MM.1S (cell line): ENCODE measurements around the gene RTN4R.

ENCODE experiments used
- DNase-seq: peaks from one replicate; pipeline ENCODE4 v3.0.0-alpha.2; 2015
- H2AFZ ChIP-seq: fragments of 300-600 bp; sonication (generic); 2 replicates; pipeline ENCODE4 v1.6.0; 2016; ENCODE audit warnings: antibody characterized with exemption, low read length
- H3F3A ChIP-seq: fragments of 300-600 bp; sonication (generic); 2 replicates; pipeline ENCODE4 v1.6.1; 2016; ENCODE audit warnings: mild to moderate bottlenecking, antibody characterized with exemption, low read length, moderate library complexity, mixed read lengths; ENCODE audit not compliant: insufficient read depth
- H3K27ac ChIP-seq: fragments of 300-600 bp; sonication (generic); 2 replicates; pipeline ENCODE4 v1.5.1; 2016; ENCODE audit warnings: mild to moderate bottlenecking, low read length
- H3K27me3 ChIP-seq: fragments of 300-600 bp; sonication (generic); replicated peaks from 2 replicates; pipeline ENCODE4 v1.6.0; 2016; ENCODE audit warnings: low read length; ENCODE audit not compliant: insufficient read depth
- H3K36me3 ChIP-seq: fragments of 300-600 bp; sonication (generic); replicated peaks from 2 replicates; pipeline ENCODE4 v1.6.1; 2016; ENCODE audit warnings: mild to moderate bottlenecking, low read length, mixed read lengths; ENCODE audit not compliant: insufficient read depth
- H3K4me1 ChIP-seq: fragments of 300-600 bp; sonication (generic); 2 replicates; pipeline ENCODE4 v1.6.1; 2016; ENCODE audit warnings: low read length, mixed read lengths
- H3K4me2 ChIP-seq: fragments of 300-600 bp; sonication (generic); 2 replicates; pipeline ENCODE4 v1.6.0; 2016; ENCODE audit warnings: low read depth, low read length
- H3K4me3 ChIP-seq: fragments of 300-600 bp; sonication (generic); 2 replicates; pipeline ENCODE4 v1.5.1; 2016; ENCODE audit warnings: low read length, mixed read lengths
- H3K79me2 ChIP-seq: fragments of 300-600 bp; sonication (generic); 2 replicates; pipeline ENCODE4 v1.6.1; 2016; ENCODE audit warnings: mixed run types, low read length, mixed read lengths
- H3K9ac ChIP-seq: fragments of 300-600 bp; sonication (generic); 2 replicates; pipeline ENCODE4 v1.6.1; 2016; ENCODE audit warnings: low read length, mixed read lengths
- H3K9me2 ChIP-seq: fragments of 300-600 bp; sonication (generic); replicated peaks from 2 replicates; pipeline ENCODE4 v1.6.1; 2016; ENCODE audit warnings: mild to moderate bottlenecking, low read length, mixed read lengths; ENCODE audit not compliant: insufficient read depth
- H3K9me3 ChIP-seq: fragments of 300-600 bp; sonication (generic); replicated peaks from 2 replicates; pipeline ENCODE4 v1.6.1; 2016; ENCODE audit warnings: mild to moderate bottlenecking, low read length, mixed read lengths; ENCODE audit not compliant: insufficient read depth
- H4K20me1 ChIP-seq: fragments of 300-600 bp; sonication (generic); 2 replicates; pipeline ENCODE4 v1.6.1; 2016; ENCODE audit warnings: mild to moderate bottlenecking, low read length, moderate library complexity, mixed read lengths; ENCODE audit not compliant: insufficient read depth
- CTCF ChIP-seq: fragments of 300-600 bp; sonication (generic); IDR thresholded peaks from 2 replicates; pipeline ENCODE4 v1.5.1; 2016; ENCODE audit warnings: antibody characterized with exemption, low read length, mixed read lengths
- EZH2 ChIP-seq: fragments of 300-600 bp; sonication (generic); optimal IDR thresholded peaks from 2 replicates; pipeline ENCODE3; 2017; ENCODE audit warnings: low read depth, mild to moderate bottlenecking, antibody characterized with exemption, low read length, mixed read lengths
- EZH2phosphoT487 ChIP-seq: fragments of 300-600 bp; sonication (generic); IDR thresholded peaks from 2 replicates; pipeline ENCODE4 v1.6.1; 2018; ENCODE audit warnings: antibody characterized with exemption, low read length

Gene RTN4R

GRCh38 chr22:20193761-20194494 lies 74.2 kb downstream of the RTN4R start:
- Histone ChIP-seq H3K4me3 (no peak overlapping the region), H3K27ac (no peak overlapping the region), H3K4me2 (no peak overlapping the region), H3K27me3 (peaks cover 94% of the 10 kb centered on the region), H3K9ac (no peak overlapping the region), H3K36me3 (no peaks in the 10 kb centered on the region), H3F3A (no peaks in the 10 kb centered on the region), H3K79me2 (no peaks in the 10 kb centered on the region), H3K9me2 (no peaks in the 10 kb centered on the region), H3K4me1 (no peaks in the 10 kb centered on the region), H3K9me3 (no peaks in the 10 kb centered on the region), H4K20me1 (no peaks in the 10 kb centered on the region), H2AFZ (no peak overlapping the region)
- TF ChIP-seq CTCF, result no peak
- TF ChIP-seq EZH2phosphoT487, result no peak
- TF ChIP-seq EZH2, result no peak
- DNase-seq, result no peak

- no peak overlapping the region for H2AFZ ChIP-seq
- H3K9ac ChIP-seq, result no peak overlapping the region
- no peaks in the 10 kb centered on the region for H3K36me3 ChIP-seq
- no peak overlapping the region for H3K4me2 ChIP-seq
- DNase-seq, result no peak
- H3K9me3 ChIP-seq, result no peaks in the 10 kb centered on the region
- H3F3A ChIP-seq, result no peaks in the 10 kb centered on the region
- H3K27ac ChIP-seq, result no peak overlapping the region
- no peaks in the 10 kb centered on the region for H3K79me2 ChIP-seq
- H3K27me3 ChIP-seq, result peaks cover 86% of the 10 kb centered on the region
- no peak overlapping the region for H3K4me3 ChIP-seq
- no peaks in the 10 kb centered on the region for H3K9me2 ChIP-seq
- no peak for TF ChIP-seq EZH2phosphoT487
- TF ChIP-seq CTCF, result no peak
- TF ChIP-seq EZH2, result no peak
- H4K20me1 ChIP-seq, result no peaks in the 10 kb centered on the region
- no peaks in the 10 kb centered on the region for H3K4me1 ChIP-seq
These were observed 75.0 kb downstream of the RTN4R start for GRCh38 chr22:20192972-20193760.

- H3F3A ChIP-seq, result no peaks in the 10 kb centered on the region
- H4K20me1 ChIP-seq, result no peaks in the 10 kb centered on the region
- no peak for TF ChIP-seq EZH2
- peaks cover 84% of the 10 kb centered on the region for H3K27me3 ChIP-seq
- H3K9me2 ChIP-seq, result no peaks in the 10 kb centered on the region
- no peak overlapping the region for H3K4me2 ChIP-seq
- H3K79me2 ChIP-seq, result no peaks in the 10 kb centered on the region
- H3K4me1 ChIP-seq, result no peaks in the 10 kb centered on the region
- DNase-seq, result no peak
- no peak overlapping the region for H3K4me3 ChIP-seq
- H3K9me3 ChIP-seq, result no peaks in the 10 kb centered on the region
- no peak overlapping the region for H2AFZ ChIP-seq
- no peaks in the 10 kb centered on the region for H3K36me3 ChIP-seq
- no peak overlapping the region for H3K27ac ChIP-seq
- no peak overlapping the region for H3K9ac ChIP-seq
These were observed 75.7 kb downstream of the RTN4R start for GRCh38 chr22:20192293-20192971.
